HCEC 1CT (cell line): ENCODE data around the gene LRIG1.
A peak's percentile ranks its signal among the peaks of the same experiment; 100 is the strongest.

Experiments used
- DNase-seq: peaks from one replicate; pipeline ENCODE4 v3.0.0-alpha.2; 2017

LRIG1 gene

GRCh38 chr3:66342717-66343356, 158.0 kb downstream of the LRIG1 start:
- no peak for DNase-seq

GRCh38 chr3:66338927-66339326, 161.9 kb downstream of the LRIG1 start:
- DNase-seq, result peak; percentile 32

DNA sequence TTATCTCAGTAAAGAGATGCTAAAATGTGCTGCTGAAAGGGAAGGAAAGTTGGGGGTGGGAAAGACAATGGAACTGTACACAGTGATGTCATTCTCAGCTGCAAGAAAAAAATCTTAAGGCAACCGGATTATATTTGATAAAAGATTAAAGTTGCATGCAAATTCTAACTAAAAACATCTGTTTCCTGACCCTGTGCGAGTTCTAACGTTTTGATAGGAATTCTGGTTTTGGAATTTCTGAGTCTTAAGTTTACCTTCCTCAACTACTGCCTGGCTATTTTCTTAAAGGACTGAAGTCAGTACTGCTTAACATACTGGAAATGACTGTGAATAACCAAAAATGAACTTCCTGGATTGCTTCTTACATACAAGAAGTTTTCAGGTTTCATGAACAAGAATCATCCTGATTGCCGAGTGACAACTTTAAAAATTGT, 164.5 kb downstream of the LRIG1 start:
- DNase-seq, result no peak

DNA sequence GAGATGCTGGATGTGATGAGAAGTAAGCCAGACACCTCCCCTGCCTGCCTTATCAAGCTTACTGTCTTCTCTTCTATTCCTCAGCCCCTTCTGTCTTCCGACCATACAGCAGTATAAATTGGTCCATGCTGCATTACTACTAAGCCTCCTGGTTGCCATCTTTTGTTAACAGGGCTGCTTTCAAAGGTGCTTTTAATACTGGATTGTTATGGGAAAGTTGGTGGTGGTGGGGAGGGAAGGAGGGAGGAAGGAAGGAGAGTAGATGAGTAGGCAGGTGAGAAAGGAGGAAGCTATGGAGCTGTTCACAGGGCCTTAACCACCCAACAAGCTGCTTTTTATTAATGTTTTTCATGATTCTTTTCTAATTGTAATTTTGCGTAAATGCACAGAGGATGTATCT, 165.2 kb downstream of the LRIG1 start:
- no peak for DNase-seq
